ENCODE data around the gene ABCG2. TPM values are rescaled to one million over a fixed set of nuclear protein-coding genes. Genes with fewer than 3 reads are reported as not detected.

ABCG2 gene
- polyA plus RNA-seq, result 3.4 to 5.3 TPM (median 4.9 TPM) in 3 replicates
- 0.91 TPM for polyA plus RNA-seq (2011; ENCODE audit: low read depth)
- polyA plus RNA-seq (2011; cell fraction: cytosol; rRNA removed), result 3.9 and 7.2 TPM in 2 replicates
- polyA plus RNA-seq (2011; cell fraction: nucleus; rRNA removed), result 6.8 and 7.4 TPM in 2 replicates
- 2.6 and 3.9 TPM in 2 replicates for polyA plus RNA-seq (2012; ENCODE audit: low replicate concordance)
- 2.3 to 5.6 TPM (median 4.3 TPM) in 3 replicates for polyA minus RNA-seq
- polyA minus RNA-seq (2011; cell fraction: cytosol; rRNA and poly(A)+ RNA removed), result 6.1 TPM
- polyA minus RNA-seq (2011; cell fraction: nucleus; rRNA and poly(A)+ RNA removed), result 8.2 and 12.0 TPM in 2 replicates

DNA sequence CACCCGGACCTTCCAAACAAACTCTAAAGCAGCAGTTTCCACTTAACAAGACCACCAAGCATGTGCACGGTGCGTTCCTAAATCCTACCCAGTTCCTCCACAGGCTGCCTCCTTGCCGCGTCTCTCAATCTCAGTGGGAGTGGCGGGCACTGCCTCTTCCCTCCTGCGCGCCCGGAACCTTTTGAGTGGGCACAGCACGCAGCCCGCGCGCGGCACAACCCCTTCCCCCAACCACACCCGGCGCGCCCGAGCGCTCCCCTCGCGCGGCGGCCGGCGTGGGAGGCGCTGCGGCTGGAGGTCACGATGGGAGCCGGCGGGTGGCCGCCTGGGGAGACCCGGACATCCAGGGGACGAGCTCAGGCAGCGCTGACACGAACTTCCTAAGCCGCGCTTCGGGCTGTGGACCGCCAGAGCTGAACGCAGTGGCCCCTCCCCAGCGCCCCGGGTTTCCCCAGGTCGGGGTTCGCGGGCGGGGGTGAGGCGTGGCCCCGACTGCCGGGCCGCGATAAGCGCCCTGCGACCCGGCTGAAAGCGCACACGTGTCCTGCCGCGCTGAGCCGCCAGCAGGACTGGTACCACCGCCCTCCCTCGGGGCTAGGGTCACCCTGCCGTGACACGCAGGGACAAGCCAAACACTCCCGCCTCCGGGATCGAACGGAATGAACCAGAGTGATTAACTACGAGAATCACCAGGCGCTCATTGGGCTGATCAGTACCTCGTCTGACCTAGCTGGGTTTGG, at the start of gene ABCG2:
ABCG2 (minus strand) TSS at position 151 of the 740 bp plus-strand sequence. CDS start 18,644 bp downstream, outside the sequence.
- TF ChIP-seq EZH2 (IDR thresholded peaks at IDR 0.05; ENCODE audit: low read length), result no peak
- TF ChIP-seq, protein P1, sequence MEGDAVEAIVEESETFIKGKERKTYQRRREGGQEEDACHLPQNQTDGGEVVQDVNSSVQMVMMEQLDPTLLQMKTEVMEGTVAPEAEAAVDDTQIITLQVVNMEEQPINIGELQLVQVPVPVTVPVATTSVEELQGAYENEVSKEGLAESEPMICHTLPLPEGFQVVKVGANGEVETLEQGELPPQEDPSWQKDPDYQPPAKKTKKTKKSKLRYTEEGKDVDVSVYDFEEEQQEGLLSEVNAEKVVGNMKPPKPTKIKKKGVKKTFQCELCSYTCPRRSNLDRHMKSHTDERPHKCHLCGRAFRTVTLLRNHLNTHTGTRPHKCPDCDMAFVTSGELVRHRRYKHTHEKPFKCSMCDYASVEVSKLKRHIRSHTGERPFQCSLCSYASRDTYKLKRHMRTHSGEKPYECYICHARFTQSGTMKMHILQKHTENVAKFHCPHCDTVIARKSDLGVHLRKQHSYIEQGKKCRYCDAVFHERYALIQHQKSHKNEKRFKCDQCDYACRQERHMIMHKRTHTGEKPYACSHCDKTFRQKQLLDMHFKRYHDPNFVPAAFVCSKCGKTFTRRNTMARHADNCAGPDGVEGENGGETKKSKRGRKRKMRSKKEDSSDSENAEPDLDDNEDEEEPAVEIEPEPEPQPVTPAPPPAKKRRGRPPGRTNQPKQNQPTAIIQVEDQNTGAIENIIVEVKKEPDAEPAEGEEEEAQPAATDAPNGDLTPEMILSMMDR (optimal IDR thresholded peaks at IDR 0.05 in 1 of 3, IDR thresholded peaks at IDR 0.05 in 1 of 3, conservative IDR thresholded peaks at IDR 0.05 in 1 of 3; ENCODE audit: extremely low read depth in 1 of 3, insufficient read depth in 2 of 3, low read length in 3 of 3), result no peak
- H3K27me3 ChIP-seq (ENCODE audit: control insufficient read depth, extremely low read depth, insufficient read depth, low read length), result no peaks in the 10 kb centered on the region
- DNase-seq (ENCODE audit: low read depth, low spot score), result no peak

DNA sequence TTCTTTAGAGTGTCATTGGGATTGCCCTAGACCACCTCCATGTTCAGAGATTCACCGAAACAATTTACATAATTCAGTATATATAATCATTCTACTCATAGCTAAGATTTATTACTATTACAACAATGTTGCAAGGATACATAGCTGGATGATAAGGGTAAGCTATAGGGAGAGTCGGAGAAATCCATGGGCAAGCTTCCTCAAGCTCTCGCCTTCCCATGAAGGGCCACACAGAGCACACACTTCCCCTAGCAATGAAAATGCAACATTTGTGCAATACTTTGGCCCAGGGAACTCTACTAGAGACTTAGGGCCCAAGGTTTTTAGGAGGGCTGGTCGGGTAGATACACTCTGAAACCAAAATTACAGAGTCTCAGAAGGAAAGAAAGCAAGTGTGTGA, 49.7 kb upstream of the ABCG2 start:
- dilution Hi-C loops (cut with MboI; ENCODE audit: extremely low pct_ligation_motif_present, low sequenced_read_pairs), result loop anchor here (25.0 kb wide), 1 partner anchor 346 kb away; no protein-coding TSS in a partner anchor
- TF ChIP-seq, protein P1 (optimal IDR thresholded peaks at IDR 0.05 in 1 of 3, IDR thresholded peaks at IDR 0.05 in 1 of 3, conservative IDR thresholded peaks at IDR 0.05 in 1 of 3; ENCODE audit: extremely low read depth in 1 of 3, insufficient read depth in 2 of 3, low read length in 3 of 3), result no peak
- TF ChIP-seq EZH2 (IDR thresholded peaks at IDR 0.05; ENCODE audit: low read length), result no peak
- H3K9me3 ChIP-seq (ENCODE audit: control insufficient read depth, low read depth, low read length), result no peaks in the 10 kb centered on the region
- H3K4me3 ChIP-seq (ENCODE audit: control insufficient read depth in 2 of 3, extremely low read depth in 1 of 3, insufficient read depth in 2 of 3, low read depth in 1 of 3, low read length in 3 of 3), result no peak overlapping the region
- no peaks in the 10 kb centered on the region for H4K20me1 ChIP-seq (ENCODE audit: control insufficient read depth, extremely low read depth, insufficient read depth, low read length)
- no peak overlapping the region for H3K27ac ChIP-seq (ENCODE audit: control insufficient read depth, insufficient read depth, low read length)
- H3K36me3 ChIP-seq (ENCODE audit: control insufficient read depth in 2 of 2, extremely low read depth in 1 of 2, insufficient read depth in 2 of 2, low read length in 2 of 2), result no peaks in the 10 kb centered on the region
- H3K27me3 ChIP-seq (ENCODE audit: control insufficient read depth, extremely low read depth, insufficient read depth, low read length), result no peaks in the 10 kb centered on the region
- no peaks in the 10 kb centered on the region for H3K4me1 ChIP-seq (ENCODE audit: control insufficient read depth, extremely low read depth, insufficient read depth, low read length)
- H3K4me2 ChIP-seq (ENCODE audit: control insufficient read depth, extremely low read depth, insufficient read depth, low read depth, low read length), result no peak overlapping the region
- H3K9me1 ChIP-seq (ENCODE audit: control insufficient read depth, extremely low read depth, insufficient read depth, low read length), result no peaks in the 10 kb centered on the region
- H3K79me2 ChIP-seq (ENCODE audit: control insufficient read depth, insufficient read depth, low read length), result no peaks in the 10 kb centered on the region
- FAIRE-seq, result no peak
- H3K9ac ChIP-seq (ENCODE audit: control insufficient read depth, extremely low read depth, insufficient read depth, low read length), result no peak overlapping the region
- no peak overlapping the region for H2AFZ ChIP-seq (ENCODE audit: control insufficient read depth, low read length)
- no peak for DNase-seq (ENCODE audit: low read depth, low spot score)

More for the DNA sequence above, at the start of gene ABCG2:
- peak within 1 kb of the TSS; percentile 62 for H3K27ac ChIP-seq (ENCODE audit: control insufficient read depth, insufficient read depth, low read length)
- peaks cover 7% of the 10 kb centered on the region for H3K4me1 ChIP-seq (ENCODE audit: control insufficient read depth, extremely low read depth, insufficient read depth, low read length)
- H3K4me2 ChIP-seq (ENCODE audit: control insufficient read depth, extremely low read depth, insufficient read depth, low read depth, low read length), result peak within 1 kb of the TSS; percentile 92
- peak within 1 kb of the TSS; percentile 53 to 83 (median 69) for H3K4me3 ChIP-seq (ENCODE audit: control insufficient read depth in 2 of 3, extremely low read depth in 1 of 3, insufficient read depth in 2 of 3, low read depth in 1 of 3, low read length in 3 of 3)
- no peaks in the 10 kb centered on the region for H3K36me3 ChIP-seq (ENCODE audit: control insufficient read depth in 2 of 2, extremely low read depth in 1 of 2, insufficient read depth in 2 of 2, low read length in 2 of 2)
- no peak for FAIRE-seq
- no peaks in the 10 kb centered on the region for H3K79me2 ChIP-seq (ENCODE audit: control insufficient read depth, insufficient read depth, low read length)
- peak within 1 kb of the TSS; percentile 98 for H2AFZ ChIP-seq (ENCODE audit: control insufficient read depth, low read length)
- H4K20me1 ChIP-seq (ENCODE audit: control insufficient read depth, extremely low read depth, insufficient read depth, low read length), result no peaks in the 10 kb centered on the region
- peak within 1 kb of the TSS; percentile 78 for H3K9ac ChIP-seq (ENCODE audit: control insufficient read depth, extremely low read depth, insufficient read depth, low read length)
- dilution Hi-C loops (cut with MboI; ENCODE audit: extremely low pct_ligation_motif_present, low sequenced_read_pairs), result no loop called here
- no peaks in the 10 kb centered on the region for H3K9me1 ChIP-seq (ENCODE audit: control insufficient read depth, extremely low read depth, insufficient read depth, low read length)
- H3K9me3 ChIP-seq (ENCODE audit: control insufficient read depth, low read depth, low read length), result no peaks in the 10 kb centered on the region

All from keratinocyte (primary cell).